GM10847 (cell line): ENCODE measurements around the gene RELB.

Source experiments
- POLR2A ChIP-seq: IDR thresholded peaks from 2 replicates; pipeline ENCODE4 v1.6.1; 2011; ENCODE audit not compliant: insufficient read length; ENCODE audit errors: extremely low read depth

Gene RELB

GRCh38 chr19:45061965-45062364, 60.7 kb downstream of the RELB start:
- no peak for TF ChIP-seq POLR2A

DNA sequence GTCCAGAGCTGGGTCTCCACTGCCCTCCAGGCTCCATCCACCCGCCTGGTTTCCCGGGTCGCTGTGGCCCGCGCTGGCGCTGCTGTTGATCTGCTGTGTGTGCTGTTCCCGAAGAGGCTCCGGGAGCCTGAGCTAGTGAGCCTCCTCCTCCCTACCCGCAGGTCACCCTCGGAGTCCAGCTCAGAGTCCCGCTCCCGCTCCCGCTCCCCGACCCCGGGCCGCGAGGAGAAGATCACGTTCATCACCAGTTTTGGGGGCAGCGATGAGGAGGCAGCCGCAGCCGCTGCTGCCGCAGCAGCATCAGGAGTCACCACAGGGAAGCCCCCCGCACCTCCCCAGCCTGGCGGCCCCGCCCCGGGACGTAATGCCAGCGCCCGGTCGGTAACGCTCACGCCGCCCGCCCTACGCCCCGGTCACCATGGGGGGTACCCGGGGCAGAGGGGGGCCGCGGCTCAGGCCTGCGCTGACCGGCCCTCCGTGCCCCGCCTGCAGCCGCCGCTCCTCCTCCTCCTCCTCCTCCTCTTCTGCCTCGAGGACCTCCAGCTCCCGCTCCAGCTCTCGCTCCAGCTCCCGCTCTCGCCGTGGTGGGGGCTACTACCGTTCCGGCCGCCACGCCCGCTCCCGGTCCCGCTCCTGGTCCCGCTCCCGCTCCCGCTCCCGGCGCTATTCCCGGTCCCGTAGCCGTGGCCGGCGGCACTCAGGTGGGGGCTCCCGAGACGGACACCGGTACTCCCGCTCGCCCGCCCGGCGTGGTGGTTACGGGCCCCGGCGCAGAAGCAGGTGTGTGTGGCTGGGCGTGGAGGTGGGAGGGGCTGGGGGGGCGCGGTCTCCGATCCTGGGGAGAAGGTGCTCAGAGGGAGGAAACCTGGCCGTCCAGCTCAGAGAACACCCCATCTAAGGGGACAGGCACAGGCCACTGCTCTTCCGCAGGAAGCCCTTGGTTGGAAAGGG, 62.9 kb downstream of the RELB start:
- no peak for TF ChIP-seq POLR2A

DNA sequence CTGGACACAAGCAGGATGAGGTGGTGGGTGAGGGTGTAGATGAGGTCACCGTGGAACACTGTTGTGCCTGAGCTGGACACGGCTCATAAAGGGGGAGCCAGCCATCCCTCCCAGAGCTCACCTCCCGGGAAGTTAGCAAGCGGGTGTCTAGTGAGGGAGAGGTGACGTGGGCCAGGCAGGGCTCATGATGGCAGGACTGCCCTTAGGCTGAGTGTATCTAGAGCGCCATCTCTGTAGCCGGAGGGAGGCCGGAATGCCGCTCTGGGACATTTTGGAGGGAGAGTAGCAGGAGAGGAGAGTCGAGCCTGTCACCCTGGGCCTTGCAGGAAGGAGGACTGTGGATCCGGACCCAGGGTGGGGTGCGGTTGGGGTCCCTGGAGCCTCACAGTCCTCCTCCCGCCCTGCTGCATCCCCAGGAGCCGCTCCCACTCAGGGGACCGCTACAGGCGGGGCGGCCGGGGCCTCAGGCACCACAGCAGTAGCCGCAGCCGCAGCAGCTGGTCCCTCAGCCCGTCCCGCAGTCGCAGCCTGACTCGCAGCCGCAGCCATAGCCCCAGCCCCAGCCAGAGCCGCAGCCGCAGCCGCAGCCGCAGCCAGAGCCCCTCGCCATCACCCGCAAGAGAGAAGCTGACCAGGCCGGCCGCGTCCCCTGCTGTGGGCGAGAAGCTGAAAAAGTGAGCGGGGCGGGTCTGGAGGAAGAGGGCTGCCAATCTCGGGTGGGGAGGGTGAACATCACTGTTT, 65.8 kb downstream of the RELB start:
- no peak for TF ChIP-seq POLR2A

GRCh38 chr19:45068041-45068440, 66.8 kb downstream of the RELB start:
- TF ChIP-seq POLR2A = no peak

DNA sequence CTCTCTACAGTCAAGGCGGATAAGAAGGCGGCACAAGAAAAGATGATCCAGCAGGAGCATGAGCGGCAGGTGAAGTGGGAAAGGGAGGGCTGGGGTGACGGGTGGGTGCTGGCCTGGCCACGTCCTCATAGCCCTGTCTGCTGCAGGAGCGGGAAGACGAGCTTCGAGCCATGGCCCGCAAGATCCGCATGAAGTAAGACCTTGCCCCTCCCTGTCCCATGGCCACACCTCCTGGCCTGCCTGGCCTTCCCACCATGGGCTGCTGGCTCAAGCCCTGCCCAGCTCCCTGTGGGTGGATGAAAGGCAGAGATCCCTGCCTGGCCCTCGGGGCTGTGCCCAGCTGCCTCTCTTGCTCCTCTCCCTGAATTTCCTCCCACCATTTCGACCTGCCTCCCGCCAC, 67.8 kb downstream of the RELB start:
- no peak for TF ChIP-seq POLR2A

GRCh38 chr19:45070214-45070613, 69.0 kb downstream of the RELB start:
- no peak for TF ChIP-seq POLR2A

DNA sequence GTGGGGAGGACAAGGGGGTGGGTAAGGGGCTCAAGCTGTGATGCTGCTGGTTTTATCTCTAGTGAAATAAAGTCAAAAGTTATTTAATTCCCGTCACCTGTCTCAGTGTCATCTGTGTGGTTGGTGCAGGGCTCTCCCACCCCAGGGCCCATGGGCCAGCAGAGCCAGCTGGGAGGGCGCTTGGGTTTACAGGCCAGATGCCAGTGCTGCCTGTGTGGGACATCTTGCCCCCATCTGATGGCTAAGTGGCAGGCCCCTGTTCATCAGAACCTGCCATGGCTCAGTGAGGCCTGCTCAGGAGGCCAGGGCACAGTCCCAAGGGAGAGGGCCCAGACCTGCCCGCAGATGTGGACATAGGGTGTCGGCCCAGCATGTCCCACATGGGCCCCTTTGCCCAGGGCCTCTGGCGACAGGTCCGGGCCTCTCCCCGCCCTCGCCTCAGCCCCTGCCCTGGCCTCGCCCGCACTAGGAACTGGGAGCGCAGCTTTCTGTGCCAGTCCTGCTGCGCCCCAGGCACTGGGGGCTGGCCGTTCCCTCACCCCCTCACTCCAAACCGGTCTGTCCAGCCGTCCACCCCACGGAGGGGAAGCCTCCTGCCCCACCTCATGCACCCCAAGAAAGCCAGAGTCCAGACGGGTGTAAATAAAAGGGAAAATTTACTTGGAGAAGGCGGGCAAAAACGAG, 69.7 kb downstream of the RELB start:
- TF ChIP-seq POLR2A = peak; percentile 18

- TF ChIP-seq POLR2A = no peak
These were observed 70.3 kb downstream of the RELB start for GRCh38 chr19:45071545-45071938.

GRCh38 chr19:45071969-45072790, 70.9 kb downstream of the RELB start:
- TF ChIP-seq POLR2A = no peak

DNA sequence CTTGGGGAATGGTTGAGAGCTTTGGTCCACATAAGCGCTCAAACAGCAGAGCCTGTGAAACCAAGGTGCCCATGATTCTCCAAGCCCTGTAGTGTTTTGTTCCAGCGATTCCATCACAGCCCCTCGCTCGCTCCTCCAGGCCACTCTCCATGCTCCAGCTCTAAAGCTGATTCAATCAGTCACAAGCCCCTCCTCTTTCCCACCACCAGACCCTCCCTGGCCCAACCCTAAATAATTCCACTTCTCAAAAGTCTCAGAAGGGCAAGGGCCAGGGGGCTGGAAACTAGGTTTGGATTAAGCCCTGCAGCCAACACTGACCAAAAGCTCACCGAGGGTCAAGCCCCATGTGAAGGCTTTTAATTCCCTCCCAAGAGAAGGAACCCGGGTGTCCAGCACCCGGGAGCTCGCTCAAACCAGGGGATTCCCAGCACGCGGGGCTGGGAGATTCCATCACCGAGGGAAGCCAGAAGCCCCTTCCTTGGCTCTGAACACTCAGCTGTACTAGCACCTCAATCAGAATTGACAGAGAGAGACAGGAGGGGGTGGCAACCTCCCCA, 73.6 kb downstream of the RELB start:
- no peak for TF ChIP-seq POLR2A

DNA sequence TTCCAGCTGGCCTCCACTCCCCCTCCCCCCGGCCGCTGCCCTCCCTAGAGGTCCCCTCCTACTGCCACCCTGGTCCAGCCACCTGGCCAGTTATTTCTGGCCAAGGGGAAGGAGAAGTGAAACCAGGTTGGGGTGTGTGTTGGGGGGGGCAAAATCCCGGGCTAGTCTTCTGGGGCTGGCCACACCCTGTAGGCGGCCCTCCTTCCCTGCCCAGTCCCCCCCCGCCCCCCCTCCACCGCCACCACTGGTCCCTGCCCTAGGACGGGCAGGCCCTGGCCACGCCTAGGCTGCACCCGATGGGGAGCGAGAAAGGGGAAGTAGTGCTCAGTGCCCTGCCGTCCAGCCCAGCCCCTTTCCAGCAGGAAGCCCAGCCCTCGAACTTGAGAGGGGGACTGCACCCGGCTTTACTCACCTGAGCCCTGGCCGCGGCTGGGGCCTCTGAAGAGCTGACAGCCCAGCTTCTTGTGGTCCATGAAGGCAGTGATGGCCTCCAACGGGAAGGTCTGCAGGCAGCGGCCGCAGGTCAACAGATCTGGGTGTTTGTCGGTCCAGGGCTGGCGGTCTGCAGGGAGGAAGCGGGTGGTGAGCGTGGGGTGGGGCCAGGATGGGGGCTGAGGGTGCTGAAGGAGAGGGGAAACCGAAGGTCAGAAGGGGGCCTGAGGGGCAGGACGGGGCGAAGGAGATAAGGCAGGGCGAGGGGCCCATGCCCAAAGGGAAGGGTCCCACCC, 74.2 kb downstream of the RELB start:
- peak; percentile 39 for TF ChIP-seq POLR2A

- TF ChIP-seq POLR2A = peak; percentile 87
These were observed 75.0 kb downstream of the RELB start, which contains the start of gene ZNF296 for GRCh38 chr19:45076029-45076850. ZNF296 (minus strand) TSS chr19:45076478; CDS start chr19:45076373, 105 bp downstream.
